WTC11 (cell line): Measurements from ENCODE around the gene OS9. TPM values are rescaled to one million over a fixed set of nuclear protein-coding genes. Genes with fewer than 3 reads are reported as not detected.

Source experiments
- ATAC-seq: fragments of 200-7000 bp; cut with Tn5 transposase; 2 replicates; pipeline ENCODE4 v1.10.0; 2021; ENCODE audit warnings: mild to moderate bottlenecking, moderate library complexity
- CTCF ChIA-PET: fragments of 300-600 bp; sonication (Branson Sonifier 250); formaldehyde crosslinking; loops from one replicate; lab custom pipeline; 2021; ENCODE audit warnings: antibody characterized with exemption; lab: Charles Lee
- POLR2A ChIA-PET: fragments of 350-600 bp; sonication (Branson Sonifier 250); formaldehyde crosslinking; loops from one replicate; lab custom pipeline; 2021; ENCODE audit warnings: antibody characterized with exemption; lab: Charles Lee
- DNase-seq: peaks from one replicate; pipeline ENCODE4 v3.0.0; 2021; ENCODE audit warnings: low spot score
- H3K27ac Mint-ChIP-seq: 2 replicates; pipeline ENCODE4 v1.8.0; 2021; ENCODE audit warnings: mixed read lengths
- H3K27me3 Mint-ChIP-seq: 2 replicates; pipeline ENCODE4 v1.8.0; 2021; ENCODE audit warnings: low read depth, mild to moderate bottlenecking, moderate library complexity, mixed read lengths
- H3K36me3 Mint-ChIP-seq: 2 replicates; pipeline ENCODE4 v1.8.0; 2021; ENCODE audit warnings: mixed read lengths
- H3K4me1 Mint-ChIP-seq: 2 replicates; pipeline ENCODE4 v1.8.0; 2022; ENCODE audit warnings: mixed read lengths
- H3K4me3 Mint-ChIP-seq: 2 replicates; pipeline ENCODE4 v1.8.0; 2021; ENCODE audit warnings: mild to moderate bottlenecking, moderate library complexity, mixed read lengths
- H3K9me3 Mint-ChIP-seq: 2 replicates; pipeline ENCODE4 v1.8.0; 2021; ENCODE audit warnings: mixed read lengths
- CBFB ChIP-seq: sonication (generic); formaldehyde crosslinking; IDR thresholded peaks from 2 replicates; pipeline ENCODE4 v1.8.1; 2022; ENCODE audit warnings: mild to moderate bottlenecking, low read depth, missing genetic modification reagents
- KAT7 ChIP-seq: sonication (generic); formaldehyde crosslinking; IDR thresholded peaks from 2 replicates; pipeline ENCODE4 v1.8.1; 2023; ENCODE audit warnings: missing genetic modification reagents, mild to moderate bottlenecking, borderline replicate concordance
- NFYB ChIP-seq: sonication (generic); formaldehyde crosslinking; conservative IDR thresholded peaks from 2 replicates; pipeline ENCODE4 v1.8.0; 2022; ENCODE audit warnings: low read depth, missing genetic modification reagents
- NR3C1 ChIP-seq: sonication (generic); formaldehyde crosslinking; conservative IDR thresholded peaks from 2 replicates; pipeline ENCODE4 v1.8.1; 2023; ENCODE audit warnings: low read depth, mild to moderate bottlenecking, missing genetic modification reagents
- SMAD4 ChIP-seq: sonication (generic); formaldehyde crosslinking; IDR thresholded peaks from 2 replicates; pipeline ENCODE4 v1.8.0; 2022; ENCODE audit warnings: mild to moderate bottlenecking, missing genetic modification reagents
- TCF7 ChIP-seq: sonication (generic); formaldehyde crosslinking; IDR thresholded peaks from 2 replicates; pipeline ENCODE4 v1.8.0; 2022; ENCODE audit warnings: mild to moderate bottlenecking, low read depth, missing genetic modification reagents, moderate library complexity
- TEAD1 ChIP-seq: sonication (generic); formaldehyde crosslinking; IDR thresholded peaks from 2 replicates; pipeline ENCODE4 v1.8.0; 2022; ENCODE audit warnings: mild to moderate bottlenecking, missing genetic modification reagents
- ZBTB21 ChIP-seq: sonication (generic); formaldehyde crosslinking; IDR thresholded peaks from 2 replicates; pipeline ENCODE4 v1.8.1; 2023; ENCODE audit warnings: mild to moderate bottlenecking, missing genetic modification reagents, borderline replicate concordance
- ZNF121 ChIP-seq: sonication (generic); formaldehyde crosslinking; IDR thresholded peaks from 2 replicates; pipeline ENCODE4 v1.8.0; 2023; ENCODE audit warnings: missing genetic modification reagents
- ZNF138 ChIP-seq: sonication (generic); formaldehyde crosslinking; conservative IDR thresholded peaks from 2 replicates; pipeline ENCODE4 v1.8.1; 2022; ENCODE audit warnings: mild to moderate bottlenecking, moderate library complexity, missing genetic modification reagents
- ZNF232 ChIP-seq: sonication (generic); formaldehyde crosslinking; IDR thresholded peaks from 2 replicates; pipeline ENCODE4 v1.8.0; 2022; ENCODE audit warnings: mild to moderate bottlenecking, missing genetic modification reagents
- ZNF263 ChIP-seq: sonication (generic); formaldehyde crosslinking; IDR thresholded peaks from 2 replicates; pipeline ENCODE4 v1.8.1; 2022; ENCODE audit warnings: low read depth, mild to moderate bottlenecking, moderate library complexity, missing genetic modification reagents
- ZNF396 ChIP-seq: fragments of 250-450 bp; sonication (Bioruptor Pico); IDR thresholded peaks from 2 replicates; pipeline ENCODE4 v1.8.0; 2021; ENCODE audit warnings: mild to moderate bottlenecking, moderate library complexity, borderline replicate concordance
- ZNF416 ChIP-seq: fragments of 250-450 bp; sonication (Bioruptor Pico); IDR thresholded peaks from 2 replicates; pipeline ENCODE4 v1.9.0; 2021; ENCODE audit warnings: mild to moderate bottlenecking, inconsistent platforms
- ZNF423 ChIP-seq: fragments of 250-450 bp; sonication (Bioruptor Pico); IDR thresholded peaks from 2 replicates; pipeline ENCODE4 v2.1.2; 2022; ENCODE audit warnings: mild to moderate bottlenecking, moderate library complexity
- ZNF671 ChIP-seq: fragments of 250-450 bp; sonication (Bioruptor Pico); IDR thresholded peaks from 2 replicates; pipeline ENCODE4 v1.8.0; 2021; ENCODE audit warnings: mild to moderate bottlenecking
- total RNA-seq: library from RNA; stranded (reverse); gene quantifications from 3 replicates; pipeline ENCODE4 v1.2.3, GENCODE V29; 2021
- TF ChIP-seq, protein P1 (sequence below): fragments of 250-450 bp; sonication (Bioruptor Pico); IDR thresholded peaks from 2 replicates; pipeline ENCODE4 v1.9.0; 2021; ENCODE audit warnings: mild to moderate bottlenecking, borderline replicate concordance
- TF ChIP-seq, protein P2 (sequence below): sonication (generic); formaldehyde crosslinking; IDR thresholded peaks from 2 replicates; pipeline ENCODE4 v1.8.1; 2023; ENCODE audit warnings: mild to moderate bottlenecking, missing genetic modification reagents
- TF ChIP-seq, protein P3 (sequence below): sonication (generic); formaldehyde crosslinking; IDR thresholded peaks from 2 replicates; pipeline ENCODE4 v1.8.1; 2023; ENCODE audit warnings: mild to moderate bottlenecking, missing genetic modification reagents, moderate library complexity
- TF ChIP-seq, protein P4 (sequence below): sonication (generic); formaldehyde crosslinking; IDR thresholded peaks from 2 replicates; pipeline ENCODE4 v1.8.1; 2023; ENCODE audit warnings: mild to moderate bottlenecking, missing genetic modification reagents

OS9 gene
- total RNA-seq, 1 experiment from 2014 or later = 77.5 TPM

DNA sequence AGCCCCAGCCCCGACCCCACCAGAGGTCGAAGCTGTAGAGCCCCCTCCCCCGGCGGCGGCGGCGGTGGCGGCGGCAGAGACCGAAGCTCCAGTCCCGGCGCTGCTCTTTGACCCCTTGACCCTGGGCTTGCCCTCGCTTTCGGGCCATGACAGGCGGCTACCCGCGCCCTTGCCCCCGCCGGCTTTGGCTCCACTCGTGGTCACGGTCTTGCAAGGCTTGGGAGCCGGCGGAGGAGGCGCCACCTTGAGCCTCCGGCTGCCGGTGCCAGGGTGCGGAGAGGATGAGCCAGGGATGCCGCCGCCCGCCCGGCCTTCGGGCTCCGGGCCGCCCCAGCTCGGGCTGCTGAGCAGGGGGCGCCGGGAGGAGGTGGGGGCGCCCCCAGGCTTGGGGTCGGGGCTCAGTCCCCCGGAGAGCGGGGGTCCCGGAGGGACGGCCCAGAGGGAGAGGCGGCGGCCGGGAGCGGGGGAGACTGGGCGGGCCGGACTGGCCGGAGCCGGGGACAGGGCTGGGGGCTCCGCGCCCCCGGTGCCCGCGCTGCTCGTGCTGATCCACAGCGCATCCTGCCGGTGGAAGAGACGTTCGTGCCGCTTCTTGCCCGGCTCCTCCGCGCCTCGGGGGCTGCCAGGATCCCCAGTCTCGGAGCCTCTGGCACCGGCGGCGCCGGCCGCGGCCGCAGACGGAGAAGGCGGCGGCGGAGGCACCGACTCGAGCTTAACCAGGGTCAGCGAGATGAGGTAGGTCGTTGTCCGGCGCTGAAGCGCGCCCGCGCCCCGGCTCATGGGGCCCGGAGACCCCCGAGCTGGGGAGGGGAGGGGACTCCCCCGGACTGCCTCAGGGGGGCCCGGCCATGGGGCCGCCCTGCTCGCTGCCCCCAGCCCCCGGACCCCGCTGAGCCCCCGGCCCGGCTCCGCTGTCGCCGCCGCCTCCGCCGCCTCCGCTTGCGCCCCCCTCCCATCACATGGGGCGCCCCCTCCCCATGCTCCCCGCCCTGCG lies 43.8 kb downstream of the OS9 start:
- Mint-ChIP-seq H3K36me3 (no peaks in the 10 kb centered on the region), H3K9me3 (no peaks in the 10 kb centered on the region), H3K27ac (no peak overlapping the region), H3K4me3 (peak overlapping the region; percentile 75; the same call in 1 of the 2 replicates), H3K27me3 (peaks cover 95% of the 10 kb centered on the region)
- CTCF ChIA-PET = interaction anchor here (0.5 to 6.6 kb wide), 16 partner anchors 8 to 495 kb away, joined by 3 to 146 read pairs (median 6); partner anchors contain the start of genes B4GALNT1 and OS9
- POLR2A ChIA-PET = interaction anchor here (0.9 to 1.7 kb wide), 4 partner anchors 11 to 34 kb away, joined by 3 to 6 read pairs (median 4); partner anchors contain the start of genes CDK4, EEF1AKMT3 and METTL1
- DNase-seq = peak; percentile 54
- TF ChIP-seq, protein P1, sequence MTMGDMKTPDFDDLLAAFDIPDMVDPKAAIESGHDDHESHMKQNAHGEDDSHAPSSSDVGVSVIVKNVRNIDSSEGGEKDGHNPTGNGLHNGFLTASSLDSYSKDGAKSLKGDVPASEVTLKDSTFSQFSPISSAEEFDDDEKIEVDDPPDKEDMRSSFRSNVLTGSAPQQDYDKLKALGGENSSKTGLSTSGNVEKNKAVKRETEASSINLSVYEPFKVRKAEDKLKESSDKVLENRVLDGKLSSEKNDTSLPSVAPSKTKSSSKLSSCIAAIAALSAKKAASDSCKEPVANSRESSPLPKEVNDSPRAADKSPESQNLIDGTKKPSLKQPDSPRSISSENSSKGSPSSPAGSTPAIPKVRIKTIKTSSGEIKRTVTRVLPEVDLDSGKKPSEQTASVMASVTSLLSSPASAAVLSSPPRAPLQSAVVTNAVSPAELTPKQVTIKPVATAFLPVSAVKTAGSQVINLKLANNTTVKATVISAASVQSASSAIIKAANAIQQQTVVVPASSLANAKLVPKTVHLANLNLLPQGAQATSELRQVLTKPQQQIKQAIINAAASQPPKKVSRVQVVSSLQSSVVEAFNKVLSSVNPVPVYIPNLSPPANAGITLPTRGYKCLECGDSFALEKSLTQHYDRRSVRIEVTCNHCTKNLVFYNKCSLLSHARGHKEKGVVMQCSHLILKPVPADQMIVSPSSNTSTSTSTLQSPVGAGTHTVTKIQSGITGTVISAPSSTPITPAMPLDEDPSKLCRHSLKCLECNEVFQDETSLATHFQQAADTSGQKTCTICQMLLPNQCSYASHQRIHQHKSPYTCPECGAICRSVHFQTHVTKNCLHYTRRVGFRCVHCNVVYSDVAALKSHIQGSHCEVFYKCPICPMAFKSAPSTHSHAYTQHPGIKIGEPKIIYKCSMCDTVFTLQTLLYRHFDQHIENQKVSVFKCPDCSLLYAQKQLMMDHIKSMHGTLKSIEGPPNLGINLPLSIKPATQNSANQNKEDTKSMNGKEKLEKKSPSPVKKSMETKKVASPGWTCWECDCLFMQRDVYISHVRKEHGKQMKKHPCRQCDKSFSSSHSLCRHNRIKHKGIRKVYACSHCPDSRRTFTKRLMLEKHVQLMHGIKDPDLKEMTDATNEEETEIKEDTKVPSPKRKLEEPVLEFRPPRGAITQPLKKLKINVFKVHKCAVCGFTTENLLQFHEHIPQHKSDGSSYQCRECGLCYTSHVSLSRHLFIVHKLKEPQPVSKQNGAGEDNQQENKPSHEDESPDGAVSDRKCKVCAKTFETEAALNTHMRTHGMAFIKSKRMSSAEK (CRISPR knock-in tag) = no peak
- TF ChIP-seq ZNF423 (CRISPR knock-in tag) (no peak), ZNF396 (CRISPR knock-in tag) (no peak), ZNF416 (CRISPR knock-in tag) (no peak), ZNF263 (CRISPR knock-in tag) (no peak), ZNF121 (no peak), ZNF232 (CRISPR knock-in tag) (no peak), KAT7 (no peak), TEAD1 (CRISPR knock-in tag) (no peak), NR3C1 (CRISPR knock-in tag) (no peak), ZBTB21 (CRISPR knock-in tag) (no peak), ZNF671 (no peak), SMAD4 (CRISPR knock-in tag) (no peak), ZNF138 (no peak), TCF7 (CRISPR knock-in tag) (no peak), NFYB (CRISPR knock-in tag) (no peak), CBFB (CRISPR knock-in tag) (no peak)
- TF ChIP-seq, protein P2, sequence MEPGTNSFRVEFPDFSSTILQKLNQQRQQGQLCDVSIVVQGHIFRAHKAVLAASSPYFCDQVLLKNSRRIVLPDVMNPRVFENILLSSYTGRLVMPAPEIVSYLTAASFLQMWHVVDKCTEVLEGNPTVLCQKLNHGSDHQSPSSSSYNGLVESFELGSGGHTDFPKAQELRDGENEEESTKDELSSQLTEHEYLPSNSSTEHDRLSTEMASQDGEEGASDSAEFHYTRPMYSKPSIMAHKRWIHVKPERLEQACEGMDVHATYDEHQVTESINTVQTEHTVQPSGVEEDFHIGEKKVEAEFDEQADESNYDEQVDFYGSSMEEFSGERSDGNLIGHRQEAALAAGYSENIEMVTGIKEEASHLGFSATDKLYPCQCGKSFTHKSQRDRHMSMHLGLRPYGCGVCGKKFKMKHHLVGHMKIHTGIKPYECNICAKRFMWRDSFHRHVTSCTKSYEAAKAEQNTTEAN (CRISPR knock-in tag) = no peak
- TF ChIP-seq, protein P3, sequence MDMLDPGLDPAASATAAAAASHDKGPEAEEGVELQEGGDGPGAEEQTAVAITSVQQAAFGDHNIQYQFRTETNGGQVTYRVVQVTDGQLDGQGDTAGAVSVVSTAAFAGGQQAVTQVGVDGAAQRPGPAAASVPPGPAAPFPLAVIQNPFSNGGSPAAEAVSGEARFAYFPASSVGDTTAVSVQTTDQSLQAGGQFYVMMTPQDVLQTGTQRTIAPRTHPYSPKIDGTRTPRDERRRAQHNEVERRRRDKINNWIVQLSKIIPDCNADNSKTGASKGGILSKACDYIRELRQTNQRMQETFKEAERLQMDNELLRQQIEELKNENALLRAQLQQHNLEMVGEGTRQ (CRISPR knock-in tag) = no peak
- TF ChIP-seq, protein P4, sequence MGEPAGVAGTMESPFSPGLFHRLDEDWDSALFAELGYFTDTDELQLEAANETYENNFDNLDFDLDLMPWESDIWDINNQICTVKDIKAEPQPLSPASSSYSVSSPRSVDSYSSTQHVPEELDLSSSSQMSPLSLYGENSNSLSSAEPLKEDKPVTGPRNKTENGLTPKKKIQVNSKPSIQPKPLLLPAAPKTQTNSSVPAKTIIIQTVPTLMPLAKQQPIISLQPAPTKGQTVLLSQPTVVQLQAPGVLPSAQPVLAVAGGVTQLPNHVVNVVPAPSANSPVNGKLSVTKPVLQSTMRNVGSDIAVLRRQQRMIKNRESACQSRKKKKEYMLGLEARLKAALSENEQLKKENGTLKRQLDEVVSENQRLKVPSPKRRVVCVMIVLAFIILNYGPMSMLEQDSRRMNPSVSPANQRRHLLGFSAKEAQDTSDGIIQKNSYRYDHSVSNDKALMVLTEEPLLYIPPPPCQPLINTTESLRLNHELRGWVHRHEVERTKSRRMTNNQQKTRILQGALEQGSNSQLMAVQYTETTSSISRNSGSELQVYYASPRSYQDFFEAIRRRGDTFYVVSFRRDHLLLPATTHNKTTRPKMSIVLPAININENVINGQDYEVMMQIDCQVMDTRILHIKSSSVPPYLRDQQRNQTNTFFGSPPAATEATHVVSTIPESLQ (CRISPR knock-in tag) = no peak
- TF ChIP-seq, all 79 proteins: peak for 0
- ATAC-seq = peak; percentile 2; the same call in 1 of the 2 replicates
- H3K4me1 Mint-ChIP-seq = peaks cover 28% of the 10 kb centered on the region
